Amniotic stem cell (primary cell): ENCODE data around the gene C1QTNF12.
"Not testable (repeated sequence)": the region's sequence is repeated elsewhere in the genome, so short reads cannot be mapped to it uniquely, and the experiment has no call there.

Experiments used
- DNase-seq: peaks from one replicate; lab custom pipeline; 2025; lab: John Stamatoyannopoulos, UW

The C1QTNF12 gene

DNA sequence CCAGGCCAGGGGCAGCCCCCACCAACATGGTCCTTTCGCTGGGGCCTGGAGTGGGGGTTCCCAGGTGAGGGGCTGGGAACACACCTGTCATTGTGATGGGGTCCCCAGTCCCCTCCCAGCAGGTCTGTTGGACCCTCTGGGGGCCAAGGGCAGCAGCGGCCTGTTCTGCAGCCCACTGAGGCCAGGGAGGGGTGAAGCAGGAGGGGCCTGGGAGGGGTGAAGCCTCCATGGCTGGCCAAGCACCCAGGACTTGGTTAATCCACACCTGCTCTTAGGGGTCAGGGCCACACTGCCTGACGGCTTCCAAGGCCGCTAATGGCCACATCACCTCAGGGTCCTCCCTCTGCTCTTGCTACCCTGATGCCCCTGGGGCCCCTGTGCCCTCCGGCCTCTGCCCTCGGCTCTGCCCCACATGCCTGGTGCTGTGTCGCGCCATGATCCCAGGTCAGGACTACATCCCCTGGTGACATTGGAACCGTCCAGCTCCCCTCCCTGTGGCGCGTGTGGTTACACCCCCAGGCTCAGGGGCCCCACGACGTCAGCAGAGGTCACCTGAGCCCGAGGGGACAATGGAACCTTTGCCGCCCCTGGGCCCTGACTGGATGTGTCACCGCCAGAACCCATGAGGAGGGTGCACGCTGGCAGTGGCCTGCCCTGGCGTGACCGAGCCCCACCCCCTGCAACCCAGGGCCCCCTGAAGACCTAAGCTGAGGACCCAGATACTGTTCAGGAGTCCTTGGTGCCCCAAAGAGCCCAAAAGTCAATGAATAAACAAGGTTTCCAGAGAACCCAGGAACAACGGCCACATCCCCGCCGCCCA, 47.2 kb downstream of the C1QTNF12 start:
- DNase-seq = no peak

DNA sequence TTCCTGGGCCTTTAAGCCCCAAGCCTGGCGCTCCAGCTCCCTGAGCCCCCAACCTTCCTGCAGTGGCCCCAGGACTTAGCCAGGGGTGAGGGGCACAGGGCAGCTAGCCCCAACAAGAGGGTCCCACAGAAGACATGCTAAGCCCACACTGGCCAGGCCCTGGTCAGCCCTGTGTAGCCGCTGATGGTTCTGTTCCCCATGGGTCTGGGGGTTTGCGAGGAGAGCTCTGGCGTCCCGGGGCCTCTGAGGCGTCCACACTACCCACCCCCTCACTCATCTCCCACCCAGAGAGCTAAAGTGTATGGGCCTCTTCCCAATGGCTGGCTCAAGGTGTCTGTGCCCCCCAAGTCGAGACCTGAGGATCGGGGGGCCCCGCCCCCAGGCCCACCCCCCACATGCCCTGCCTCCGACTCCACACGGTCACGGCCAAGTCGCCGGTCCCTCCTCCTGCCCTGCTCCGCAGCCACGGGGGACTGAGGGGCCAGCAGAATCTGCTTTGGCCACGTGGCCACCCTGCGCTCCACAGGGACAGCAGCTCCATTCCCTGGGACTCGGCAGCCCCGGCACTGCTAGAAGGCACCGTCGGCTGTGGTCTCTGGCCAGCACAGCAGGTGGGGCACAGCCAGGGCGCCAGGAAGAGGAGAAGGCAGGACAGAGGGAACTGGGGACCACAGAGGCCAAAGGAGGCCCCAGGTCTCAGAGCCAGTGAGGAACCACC, 47.9 kb downstream of the C1QTNF12 start:
- DNase-seq = no peak

DNA sequence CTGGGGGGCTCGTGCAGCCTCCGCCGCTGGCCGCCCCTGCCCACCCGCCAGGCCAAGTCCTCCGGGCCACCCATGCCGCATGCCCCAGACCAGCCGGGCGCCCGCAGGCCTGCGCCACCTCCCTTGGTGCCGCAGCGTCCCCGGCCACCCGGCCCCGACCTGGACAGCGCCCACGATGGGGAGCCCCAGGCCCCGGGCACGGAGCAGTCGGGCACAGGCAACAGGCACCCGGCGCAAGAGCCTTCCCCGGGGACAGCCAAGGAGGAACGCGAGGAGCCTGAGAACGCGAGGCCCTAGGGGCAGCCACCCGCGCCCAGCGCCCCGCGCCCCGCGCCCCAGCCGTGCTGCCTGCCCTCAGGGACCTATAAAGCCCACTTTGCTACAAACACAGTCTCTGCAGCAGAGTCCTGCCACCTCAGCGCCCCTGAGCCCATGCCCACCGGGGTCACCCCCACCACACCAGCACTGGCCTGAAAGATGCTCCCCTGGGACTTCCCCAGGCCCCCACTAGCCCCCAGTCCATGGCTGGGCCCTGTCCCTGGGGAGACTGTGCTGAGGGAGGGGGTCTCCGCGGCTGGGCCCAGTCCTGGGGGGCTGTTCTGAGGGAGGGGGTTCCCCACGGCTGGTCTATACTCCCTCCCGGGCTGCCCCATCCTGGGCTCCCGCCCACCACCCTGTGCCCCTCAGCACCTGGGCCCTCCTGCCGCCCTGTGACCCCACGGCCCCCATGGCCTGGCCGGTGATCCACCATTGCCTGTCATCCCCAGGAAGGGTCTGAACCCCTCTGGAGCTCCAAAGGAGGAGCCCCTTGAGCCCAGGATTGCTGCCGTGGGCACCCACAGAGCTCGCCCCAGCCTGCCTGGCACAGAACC, 48.7 kb downstream of the C1QTNF12 start:
- no peak for DNase-seq

GRCh38 chr1:1197188-1197500, 49.4 kb downstream of the C1QTNF12 start:
- no peak for DNase-seq

DNA sequence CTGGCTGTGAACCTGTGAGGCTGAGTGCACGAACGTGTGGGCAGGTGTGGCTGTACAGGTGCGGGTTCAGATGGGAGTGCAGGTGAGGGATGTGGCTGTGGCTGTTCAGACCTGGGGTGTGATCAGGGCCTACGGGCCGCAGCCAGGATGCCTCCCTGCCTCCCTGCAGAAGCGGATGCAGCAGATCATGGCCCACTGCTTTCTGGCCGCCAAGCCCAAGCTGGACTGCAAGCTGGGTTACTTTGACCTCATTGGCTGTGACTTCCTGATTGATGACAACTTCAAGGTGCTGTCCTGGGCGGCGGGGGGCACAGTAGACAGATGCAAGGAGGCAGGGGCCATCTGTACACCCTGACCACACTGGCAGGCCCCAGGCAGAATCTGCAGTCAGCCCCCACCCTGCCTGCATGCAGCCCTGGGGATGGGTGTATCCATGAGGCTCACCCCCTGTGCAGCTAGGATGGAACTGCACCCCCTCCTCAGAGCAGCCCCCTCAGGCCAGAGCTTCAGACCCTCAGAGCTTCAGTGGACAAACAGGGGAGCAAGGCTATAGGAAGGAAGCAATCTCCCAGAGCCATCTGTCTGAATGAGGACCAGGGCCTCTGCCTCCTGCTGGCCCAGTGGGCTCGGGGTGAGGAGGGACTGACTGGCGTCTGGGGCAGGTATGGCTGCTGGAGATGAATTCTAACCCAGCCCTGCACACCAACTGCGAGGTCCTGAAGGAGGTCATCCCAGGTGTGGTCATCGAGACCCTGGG, 49.9 kb downstream of the C1QTNF12 start:
- DNase-seq = no peak

DNA sequence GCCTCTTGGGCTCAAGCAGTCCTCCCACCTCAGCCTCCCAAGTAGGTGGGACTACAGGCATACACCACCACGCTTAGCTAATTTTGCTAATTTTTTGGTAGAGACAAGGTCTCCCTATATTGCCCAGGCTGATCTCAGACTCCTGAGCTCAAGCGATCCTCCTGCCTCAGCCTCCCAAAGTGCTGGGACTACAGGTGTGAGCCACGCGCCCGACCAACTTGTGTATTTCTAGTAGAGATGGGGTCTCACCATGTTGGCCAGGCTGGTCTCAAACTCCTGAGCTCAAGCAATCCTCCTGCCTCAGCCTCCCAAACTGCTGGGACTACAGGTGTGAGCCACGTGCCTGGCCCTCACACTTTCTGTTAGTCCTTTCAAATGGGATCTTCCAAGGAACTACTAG, 50.8 kb downstream of the C1QTNF12 start:
- not testable (repeated sequence) for DNase-seq

GRCh38 chr1:1194723-1195122, 51.8 kb downstream of the C1QTNF12 start:
- DNase-seq = no peak
